ENCODE data around the gene SLC9A3. TPM values are rescaled to one million over a fixed set of nuclear protein-coding genes. Genes with fewer than 3 reads are reported as not detected.

Gene SLC9A3
- total RNA-seq, 1 experiment from 2014 or later, result 0.85 TPM

DNA sequence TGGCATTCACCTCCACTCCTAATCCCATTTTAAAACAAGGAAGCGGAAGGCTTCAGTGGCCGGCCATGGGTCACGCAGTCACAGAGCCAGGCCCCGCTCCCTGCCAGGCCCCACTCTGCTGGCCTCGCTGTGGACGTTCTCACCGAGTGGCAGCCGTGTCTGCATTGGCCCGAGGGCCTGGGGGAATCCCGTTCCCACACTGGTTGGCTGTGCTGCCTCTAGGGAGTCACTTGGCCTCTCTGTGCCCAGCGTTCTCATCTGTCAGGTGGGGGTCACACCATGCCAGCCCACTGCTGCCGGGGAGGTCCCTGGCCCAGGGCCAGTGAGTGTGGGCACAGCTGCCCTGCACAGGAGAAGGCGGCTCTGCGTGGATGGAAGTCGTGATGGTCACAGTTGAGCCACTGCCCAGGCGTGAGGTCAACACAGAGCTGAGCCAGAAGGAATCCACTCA, 13.4 kb upstream of the SLC9A3 start:
- DNase-seq, result no peak
- no peaks in the 10 kb centered on the region for H3K9me3 ChIP-seq (ENCODE audit: control insufficient read depth, low read depth, low read length)
- H2BK120ac ChIP-seq (ENCODE audit: low read depth, low read length, poor library complexity, severe bottlenecking), result no peak overlapping the region
- Mint-ChIP-seq H3K36me3 (ENCODE audit: insufficient read depth in 1 of 3, low read depth in 3 of 3) (no peaks in the 10 kb centered on the region), H3K4me1 (peaks cover 0 to 8% of the 10 kb centered on the region in 2 experiments; a peak in 1 of 4 replicates), H3K27me3 (ENCODE audit: low read depth) (peaks cover 44% of the 10 kb centered on the region), H3K4me3 (no peak overlapping the region), H3K27ac (peak overlapping the region in 1 of 3 experiments; percentile 19; a peak in 1 of 7 replicates), H3K9me3 (no peaks in the 10 kb centered on the region)
- no peak overlapping the region for H4K5ac ChIP-seq (ENCODE audit: insufficient read length, low read depth, low read length)
- H3K4ac ChIP-seq (ENCODE audit: low read depth, low read length), result no peak overlapping the region
- no peak overlapping the region for H3K14ac ChIP-seq (ENCODE audit: insufficient read depth, low read length)
- no CpG with 5 or more reads among the region's 16 CpGs for WGBS (ENCODE audit: extremely low coverage, insufficient read length, low lambda C conversion rate)
- TF ChIP-seq, protein P1, sequence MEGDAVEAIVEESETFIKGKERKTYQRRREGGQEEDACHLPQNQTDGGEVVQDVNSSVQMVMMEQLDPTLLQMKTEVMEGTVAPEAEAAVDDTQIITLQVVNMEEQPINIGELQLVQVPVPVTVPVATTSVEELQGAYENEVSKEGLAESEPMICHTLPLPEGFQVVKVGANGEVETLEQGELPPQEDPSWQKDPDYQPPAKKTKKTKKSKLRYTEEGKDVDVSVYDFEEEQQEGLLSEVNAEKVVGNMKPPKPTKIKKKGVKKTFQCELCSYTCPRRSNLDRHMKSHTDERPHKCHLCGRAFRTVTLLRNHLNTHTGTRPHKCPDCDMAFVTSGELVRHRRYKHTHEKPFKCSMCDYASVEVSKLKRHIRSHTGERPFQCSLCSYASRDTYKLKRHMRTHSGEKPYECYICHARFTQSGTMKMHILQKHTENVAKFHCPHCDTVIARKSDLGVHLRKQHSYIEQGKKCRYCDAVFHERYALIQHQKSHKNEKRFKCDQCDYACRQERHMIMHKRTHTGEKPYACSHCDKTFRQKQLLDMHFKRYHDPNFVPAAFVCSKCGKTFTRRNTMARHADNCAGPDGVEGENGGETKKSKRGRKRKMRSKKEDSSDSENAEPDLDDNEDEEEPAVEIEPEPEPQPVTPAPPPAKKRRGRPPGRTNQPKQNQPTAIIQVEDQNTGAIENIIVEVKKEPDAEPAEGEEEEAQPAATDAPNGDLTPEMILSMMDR (conservative IDR thresholded peaks at IDR 0.05), result no peak
- no peaks in the 10 kb centered on the region for H3K4me1 ChIP-seq (ENCODE audit: insufficient read depth, low read length)
- H3T11ph ChIP-seq (ENCODE audit: low read length), result no peak overlapping the region
- H2BK20ac ChIP-seq (ENCODE audit: low read depth, low read length, poor library complexity, severe bottlenecking), result no peak overlapping the region
- H2BK15ac ChIP-seq (ENCODE audit: low read depth, low read length), result no peak overlapping the region
- H3K23ac ChIP-seq (ENCODE audit: insufficient read length, low read depth, low read length), result no peak overlapping the region
- H4K8ac ChIP-seq (replicated peaks; ENCODE audit: insufficient read length, low read depth, low read length), result no peak overlapping the region
- H3K4me2 ChIP-seq (ENCODE audit: insufficient read depth, insufficient read length, low read length), result no peak overlapping the region
- H2AFZ ChIP-seq (ENCODE audit: low read length), result no peak overlapping the region
- no peaks in the 10 kb centered on the region for H3K23me2 ChIP-seq (ENCODE audit: insufficient read length, low read depth, low read length, poor library complexity, severe bottlenecking)
- H3K27ac ChIP-seq (ENCODE audit: insufficient read length, low read depth, low read length), result no peak overlapping the region
- H3K27me3 ChIP-seq (ENCODE audit: insufficient read depth, low read length), result no peaks in the 10 kb centered on the region
- no peaks in the 10 kb centered on the region for H3K79me1 ChIP-seq (ENCODE audit: insufficient read depth, low read depth, low read length, poor library complexity, severe bottlenecking)
- H3K9ac ChIP-seq (ENCODE audit: extremely low read depth, insufficient read length, low read length), result no peak overlapping the region
- H3K18ac ChIP-seq (ENCODE audit: insufficient read length, low read depth, low read length), result no peak overlapping the region
- no peak overlapping the region for H2BK12ac ChIP-seq (ENCODE audit: insufficient read length, low read depth, low read length)
- H3K56ac ChIP-seq (ENCODE audit: insufficient read length, low read depth, low read length), result no peak overlapping the region
- no peak overlapping the region for H4K91ac ChIP-seq (ENCODE audit: insufficient read length, low read depth, low read length)
- no peak overlapping the region for H2AK5ac ChIP-seq (ENCODE audit: insufficient read length, low read length)
- no peaks in the 10 kb centered on the region for H4K20me1 ChIP-seq (ENCODE audit: control insufficient read depth, insufficient read depth, insufficient read length)
- no peaks in the 10 kb centered on the region for H3K79me2 ChIP-seq (ENCODE audit: insufficient read depth, low read length)
- no peak overlapping the region for H2BK5ac ChIP-seq (ENCODE audit: insufficient read length, low read length)

All from H9 (cell line).